ENCODE results near the gene HES4.
A peak's percentile ranks its signal among the peaks of the same experiment; 100 is the strongest.
"Not testable (repeated sequence)": the region's sequence is repeated elsewhere in the genome, so short reads cannot be mapped to it uniquely, and the experiment has no call there.

The HES4 gene

DNA sequence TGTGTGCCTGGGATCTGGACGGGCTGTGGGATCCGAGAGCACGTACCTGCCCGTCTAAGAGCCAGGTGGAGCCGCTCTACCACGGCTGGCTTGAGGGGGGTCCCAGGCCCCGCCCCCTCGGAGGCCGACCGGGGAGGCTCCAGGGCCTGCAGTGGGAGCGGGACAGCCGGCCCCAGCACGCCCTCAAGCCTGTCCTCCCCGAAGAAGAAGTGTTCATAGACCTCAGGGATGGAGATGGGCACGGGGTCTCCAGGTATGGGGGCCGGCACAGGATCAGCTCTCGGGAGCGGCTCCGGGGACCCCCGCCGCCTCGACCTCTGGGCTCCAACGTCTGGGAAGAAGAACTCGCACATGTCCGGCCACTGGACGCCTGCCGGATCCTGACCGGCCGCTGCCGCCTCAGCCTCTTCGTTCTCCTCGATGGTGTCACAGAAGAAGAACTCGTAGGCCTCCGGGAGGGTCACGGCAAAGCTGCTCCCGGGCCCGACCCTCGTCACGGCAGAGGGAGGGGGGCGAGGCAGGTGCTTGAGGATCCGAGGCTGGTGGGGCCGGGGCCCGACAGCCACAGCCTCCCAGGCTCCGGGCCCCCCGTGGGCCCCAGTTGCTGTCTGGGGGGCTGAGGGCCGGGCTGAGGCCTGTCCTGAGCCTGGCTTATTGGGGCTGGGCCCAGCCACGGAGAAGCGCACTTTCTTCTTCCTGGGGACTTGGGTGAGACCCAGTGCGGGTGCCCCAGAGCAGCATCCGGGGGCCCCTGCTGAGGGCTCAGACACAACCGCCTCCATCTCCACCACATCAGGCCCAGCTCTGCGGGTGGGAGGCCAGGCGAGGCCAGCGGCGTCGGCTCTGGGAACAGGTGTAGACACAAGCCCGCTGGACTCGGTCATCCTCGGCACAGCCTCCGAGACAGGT, 20.8 kb downstream of the HES4 start:
- no peak for DNase-seq

GRCh38 chr1:978069-978834, 21.6 kb downstream of the HES4 start:
- DNase-seq: no peak

- DNase-seq: not testable (repeated sequence)
These were observed 23.1 kb downstream of the HES4 start for GRCh38 chr1:976791-977190.

- peak; percentile 73 for DNase-seq
These were observed 23.8 kb downstream of the HES4 start for GRCh38 chr1:975896-976683.

GRCh38 chr1:975365-975764, 24.5 kb downstream of the HES4 start:
- no peak for DNase-seq

DNA sequence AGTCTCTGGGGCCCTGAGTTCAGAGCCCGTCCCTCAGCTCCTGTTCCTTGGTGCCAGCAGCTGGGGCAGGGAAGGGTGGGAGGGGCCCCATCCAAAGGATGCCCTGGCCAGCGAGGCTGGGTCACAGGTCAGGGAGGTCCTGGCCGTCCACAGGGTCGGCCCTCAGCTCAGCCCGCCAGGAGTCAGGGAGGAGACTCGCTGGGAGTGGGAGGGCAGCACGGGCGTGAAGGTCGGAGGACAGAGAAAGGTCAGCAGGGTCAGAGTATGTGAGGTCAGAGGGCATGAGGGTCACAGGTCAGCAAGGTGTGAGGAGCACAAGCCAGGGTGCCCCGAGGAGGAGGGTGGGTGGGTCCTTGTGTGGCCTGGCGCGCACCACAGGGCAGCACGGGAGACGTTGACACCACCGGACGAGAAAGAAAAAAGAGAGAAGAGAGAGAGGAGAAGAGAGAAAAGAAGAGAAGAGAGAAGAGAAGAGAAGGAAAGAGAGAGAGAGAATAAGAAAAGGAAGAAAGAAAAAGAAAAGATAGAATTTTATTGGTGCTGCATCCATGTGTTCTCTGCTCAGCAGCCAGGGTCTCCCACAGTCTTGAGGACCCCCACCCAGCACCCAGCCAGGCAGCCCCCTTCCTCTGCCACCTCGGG, 25.1 kb downstream of the HES4 start:
- DNase-seq: no peak

GRCh38 chr1:974293-974640, 25.6 kb downstream of the HES4 start:
- DNase-seq: no peak

DNA sequence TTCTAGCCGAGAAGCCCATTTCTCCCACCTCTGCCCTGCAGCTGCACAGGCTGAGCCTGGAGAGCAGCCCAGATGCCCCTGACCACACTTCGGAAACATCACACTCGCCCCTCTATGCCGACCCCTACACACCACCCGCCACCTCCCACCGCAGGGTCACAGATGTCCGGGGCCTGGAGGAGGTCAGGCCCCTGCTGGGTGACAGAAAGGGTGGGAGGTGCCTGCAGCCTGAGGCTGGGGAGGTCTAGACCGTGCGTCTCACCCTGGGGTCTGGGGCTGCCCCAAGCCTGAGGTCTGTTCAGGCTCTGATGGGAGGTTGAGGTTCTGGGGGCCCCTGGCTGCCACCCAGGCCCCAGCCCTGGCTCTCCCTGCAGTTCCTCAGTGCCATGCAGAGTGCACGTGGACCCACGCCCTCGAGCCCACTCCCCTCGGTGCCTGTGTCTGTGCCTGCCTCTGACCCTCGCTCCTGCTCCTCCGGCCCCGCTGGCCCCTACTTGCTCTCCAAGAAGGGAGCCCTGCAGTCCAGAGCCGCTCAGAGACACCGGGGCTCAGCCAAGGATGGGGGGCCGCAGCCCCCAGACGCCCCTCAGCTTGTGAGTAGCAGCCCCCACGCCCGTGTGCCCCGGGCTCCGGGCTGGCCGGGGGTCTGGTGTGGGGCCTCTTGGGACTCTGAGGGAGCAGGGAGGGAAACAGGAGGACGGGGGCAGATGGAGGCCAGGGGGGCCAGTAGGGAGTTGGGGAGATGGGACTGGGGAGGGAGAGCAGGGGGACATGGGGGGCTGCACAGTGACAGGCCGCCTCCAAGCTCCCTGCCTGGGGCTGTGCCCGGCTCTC, 26.2 kb downstream of the HES4 start:
- no peak for DNase-seq

DNA sequence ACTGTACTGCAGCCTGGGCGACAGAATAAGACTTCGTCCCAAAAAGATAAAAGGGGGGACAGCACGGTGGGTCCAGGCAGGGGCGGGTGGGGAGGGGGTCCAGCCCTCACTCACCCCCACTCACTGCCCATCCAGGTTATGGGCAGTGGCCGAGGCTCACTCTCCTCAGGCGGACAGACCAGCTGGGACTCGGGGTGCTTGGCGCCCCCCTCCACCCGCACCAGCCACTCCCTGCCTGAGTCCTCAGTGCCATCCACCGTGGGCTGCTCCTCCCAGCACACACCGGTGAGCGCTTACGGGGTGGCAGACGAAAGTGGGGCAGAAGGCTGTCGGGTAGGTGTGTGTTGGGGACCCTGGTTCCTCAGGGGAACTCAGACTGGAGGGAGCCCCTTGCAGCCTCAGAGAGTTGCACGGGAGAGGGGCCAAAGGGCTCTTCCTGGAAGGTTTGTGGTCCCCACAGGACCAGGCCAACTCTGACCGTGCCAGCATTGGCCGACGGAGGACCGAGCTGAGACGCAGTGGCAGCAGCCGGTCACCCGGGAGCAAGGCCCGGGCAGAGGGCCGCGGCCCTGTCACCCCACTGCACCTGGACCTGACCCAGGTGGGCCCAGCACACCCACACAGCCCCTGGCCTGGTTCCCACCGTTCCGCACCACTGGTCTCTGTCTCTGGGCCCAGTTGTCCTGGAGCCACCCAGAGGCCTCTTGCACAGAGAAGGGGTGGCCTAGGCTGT, 27.0 kb downstream of the HES4 start:
- DNase-seq: no peak

GRCh38 chr1:971751-972506, 28.0 kb downstream of the HES4 start:
- no peak for DNase-seq

GRCh38 chr1:970973-971730, 28.7 kb downstream of the HES4 start:
- DNase-seq: no peak

- DNase-seq: no peak
These were observed 29.5 kb downstream of the HES4 start for GRCh38 chr1:970242-970972.

GRCh38 chr1:969260-969855, 30.5 kb downstream of the HES4 start:
- DNase-seq: no peak

DNA sequence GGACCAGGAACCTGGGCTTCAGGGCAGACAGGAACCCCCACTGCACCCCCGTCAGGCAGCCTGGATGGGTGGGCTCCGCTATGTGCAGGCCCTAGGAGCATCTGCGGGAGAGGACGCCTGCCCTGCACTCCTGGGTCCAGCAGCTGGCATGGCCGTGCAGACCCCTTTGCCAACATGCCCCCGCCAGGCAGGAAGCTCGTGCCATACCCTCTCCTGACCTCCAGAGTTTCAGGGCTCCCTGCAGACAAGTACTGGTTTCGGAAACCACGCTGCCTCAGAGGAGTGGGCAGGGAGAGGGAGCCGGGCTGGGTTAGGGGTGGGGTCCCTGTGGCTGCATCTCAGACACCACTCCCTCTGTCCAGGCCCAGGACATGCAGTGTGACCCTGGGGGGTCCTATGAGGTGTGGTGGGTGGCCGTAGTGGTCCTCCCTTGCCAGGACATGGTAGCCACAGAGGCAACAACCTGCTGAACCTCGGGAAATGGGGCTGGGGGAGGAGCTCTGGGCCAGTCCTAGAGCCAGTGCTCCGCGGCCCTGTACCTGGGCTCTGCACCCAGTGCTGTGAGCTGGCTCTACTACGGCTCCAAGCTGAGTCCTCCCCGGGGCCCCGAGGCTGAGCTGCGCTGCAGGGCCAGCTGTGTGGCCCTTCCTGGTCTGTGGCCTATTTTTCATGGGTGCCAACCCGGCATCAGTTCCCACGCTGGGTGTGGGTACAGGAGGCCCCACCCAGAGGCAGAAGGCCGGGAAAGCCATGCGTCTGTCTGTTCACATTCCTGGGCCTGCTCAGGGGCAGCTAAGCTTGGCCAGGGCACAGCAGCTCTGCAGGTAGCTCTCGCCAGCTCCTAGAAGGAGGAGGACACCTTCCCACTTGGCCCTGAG, 32.2 kb downstream of the HES4 start:
- DNase-seq: no peak

DNA sequence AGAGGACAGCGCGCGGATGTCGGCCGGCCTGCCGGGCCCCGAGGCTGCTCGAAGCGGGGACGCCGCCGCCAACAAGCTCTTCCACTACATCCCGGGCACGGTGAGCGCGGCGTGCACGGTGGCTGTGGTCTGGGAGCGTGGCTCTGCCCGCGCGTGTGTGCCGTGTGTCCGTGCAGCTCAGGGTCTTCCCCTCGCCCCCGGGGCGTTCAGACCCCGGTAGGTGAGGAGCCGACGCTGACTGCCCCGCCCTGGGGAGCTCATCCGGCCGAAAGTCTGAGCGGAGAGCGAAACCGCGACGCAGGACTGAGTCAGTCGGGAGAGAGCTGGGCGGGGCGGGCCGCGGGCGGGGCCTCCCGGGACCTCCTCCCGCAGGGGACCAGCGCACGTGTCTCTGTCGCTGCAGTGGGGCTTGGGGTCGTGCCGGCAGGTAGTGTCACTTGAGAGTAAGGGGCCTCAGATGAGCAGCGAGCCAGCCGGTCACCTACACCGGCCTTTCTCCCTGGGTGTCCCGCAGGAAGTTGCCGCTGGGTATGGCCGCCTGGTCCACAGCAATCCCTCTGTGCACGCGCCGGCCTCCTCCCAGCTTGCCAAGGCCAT, 33.1 kb downstream of the HES4 start:
- peak; percentile 64 to 69 for DNase-seq

DNA sequence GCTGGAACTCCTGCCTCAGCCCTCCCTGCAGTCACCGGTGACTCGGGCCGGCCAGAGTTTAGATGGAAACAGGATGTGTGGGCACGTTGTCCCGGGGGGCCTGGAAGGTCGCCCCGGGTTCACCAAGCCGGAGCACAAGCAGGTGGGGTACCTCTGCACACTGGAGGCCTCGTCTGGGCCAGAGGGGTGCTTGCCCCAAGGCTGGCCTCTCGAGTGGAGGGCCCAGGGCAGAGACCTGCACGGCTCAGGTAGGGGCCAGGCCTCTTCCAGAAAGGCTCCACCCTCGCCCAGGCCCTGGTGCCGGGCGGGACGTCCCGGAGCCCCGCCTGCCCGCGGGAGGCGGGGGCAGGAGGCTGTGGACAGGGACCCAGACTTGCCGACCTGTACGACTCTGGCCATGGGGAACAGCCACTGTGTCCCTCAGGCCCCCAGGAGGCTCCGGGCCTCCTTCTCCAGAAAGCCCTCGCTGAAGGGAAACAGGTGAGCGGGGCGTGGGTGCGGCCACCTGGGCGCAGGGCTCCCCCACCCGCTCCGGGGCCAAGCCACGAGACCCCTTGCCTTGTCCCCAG, 33.7 kb downstream of the HES4 start, which contains the start of gene PLEKHN1:
Gene PLEKHN1 (plus strand): TSS at position 348 of the 569 bp plus-strand sequence. CDS start 50 bp downstream, at position 398.
- no peak for DNase-seq
